Sigmoid colon (tissue), 7 donors: ENCODE measurements around the gene ELFN2. TPM values are rescaled to one million over a fixed set of nuclear protein-coding genes. Genes with fewer than 3 reads are reported as not detected.

Experiments used
- DNase-seq: peaks from one replicate; pipeline ENCODE4 v3.0.0-alpha.2; 2019
- H3K27ac ChIP-seq, 4 donors: fragments of 200-600 bp; sonication (generic); one replicate each; pipeline ENCODE4 v1.5.1; 2016 to 2019; ENCODE audit warnings: mild to moderate bottlenecking in 1 of 4
- H3K27me3 ChIP-seq, 3 donors: fragments of 200-600 bp; sonication (generic); one replicate each; pipeline ENCODE4 v1.5.1; 2019; ENCODE audit warnings: mild to moderate bottlenecking in 1 of 3
- H3K36me3 ChIP-seq, 4 donors: fragments of 200-600 bp; sonication (generic); one replicate each; pipeline ENCODE4 v1.5.1; 2016 to 2019
- H3K4me1 ChIP-seq, 4 donors: fragments of 200-600 bp; sonication (generic); one replicate each; pipeline ENCODE4 v1.5.1; 2017 to 2019
- H3K4me3 ChIP-seq, 4 donors: fragments of 200-600 bp; sonication (generic); one replicate each; pipeline ENCODE4 v1.5.1; 2017 to 2019; ENCODE audit warnings: mild to moderate bottlenecking in 2 of 4, moderate library complexity in 1 of 4
- H3K9me3 ChIP-seq, 4 donors: fragments of 200-600 bp in 3 of 4; sonication (generic) in 3 of 4; one replicate each; pipeline versions ENCODE4 v1.5.1 to v1.6.1; 2013 to 2019
- CTCF ChIP-seq, 4 experiments: fragments of 450-650 bp in 3 of 4; fragments of 200-600 bp in 1 of 4; IDR thresholded peaks; one replicate each; pipeline ENCODE4 v1.5.1; 2016 to 2019; ENCODE audit warnings: antibody characterized with exemption in 4 of 4, mild to moderate bottlenecking in 3 of 4, moderate library complexity in 2 of 4
- EP300 ChIP-seq, 4 donors: sonication (generic); formaldehyde crosslinking; IDR thresholded peaks; one replicate each; pipeline ENCODE4 v1.6.1; 2017; ENCODE audit warnings: antibody characterized with exemption in 4 of 4
- POLR2A ChIP-seq, 2 donors: fragments of 450-650 bp; IDR thresholded peaks; one replicate each; pipeline ENCODE4 v1.6.1; 2016; ENCODE audit warnings: antibody characterized with exemption in 2 of 2, mild to moderate bottlenecking in 2 of 2, moderate library complexity in 2 of 2
- POLR2AphosphoS5 ChIP-seq, 4 donors: sonication (generic); formaldehyde crosslinking; IDR thresholded peaks; one replicate each; pipeline ENCODE4 v1.6.1; 2017; ENCODE audit warnings: antibody characterized with exemption in 4 of 4
- WGBS, 2 donors: extraction: QIAGEN DNeasy Blood & Tissue Kit; methylation state at CpG; one replicate each; pipeline ENCODE4 v1.1.7; 2013; 5-methylcytosine and 5-hydroxymethylcytosine counted together
- intact Hi-C: fragments of 100-400 bp; cut with DNase I; formaldehyde crosslinking; loops from one replicate; pipeline ENCODE4 v1.15.1; 2023
- polyA plus RNA-seq, 3 donors: library from polyadenylated mRNA; stranded (reverse); fragments of 200-250 nt; gene quantifications; one replicate each; pipeline ENCODE4 v1.2.3, GENCODE V29; 2013
- total RNA-seq, 4 donors: library from RNA; depleted of rRNA; stranded (reverse); fragments of >200 nt; gene quantifications; one replicate each; pipeline ENCODE4 v1.1.0, GENCODE V29; 2016
- donor health status: healthy with polysubstance abuse.
- donor health status: Bipolar disorder and iron deficiency.
- donor health status: healthy.

ELFN2 gene
- total and polyA plus RNA-seq, 7 donors = under 0.01 to 0.55 (median 0.15) TPM; not detected in 3

- Histone ChIP-seq H3K27ac (no peak overlapping the region), H3K27me3 (peaks cover 11 to 78% (median 19%) of the 10 kb centered on the region in 3 donors), H3K36me3 (no peaks in the 10 kb centered on the region), H3K9me3 (no peaks in the 10 kb centered on the region), H3K4me3 (no peak overlapping the region), H3K4me1 (peaks cover 0 to 8% (median 7%) of the 10 kb centered on the region in 4 donors)
- TF ChIP-seq POLR2A (IDR thresholded peaks at IDR 0.05) (no peak), EP300 (IDR thresholded peaks at IDR 0.05) (no peak), POLR2AphosphoS5 (IDR thresholded peaks at IDR 0.05) (no peak), CTCF (IDR thresholded peaks at IDR 0.05) (no peak)
- intact Hi-C loops = no loop called here
- no peak for DNase-seq
- 78 to 88% methylated on average over 8 of the region's 8 CpGs for WGBS, 2 donors
Measured at GRCh38 chr22:37415210-37415609, 12.1 kb downstream of the ELFN2 start.

GRCh38 chr22:37414288-37414687 lies 13.0 kb downstream of the ELFN2 start:
- Histone ChIP-seq H3K9me3 (no peaks in the 10 kb centered on the region), H3K4me3 (no peak overlapping the region), H3K4me1 (no peaks in the 10 kb centered on the region), H3K27ac (no peak overlapping the region), H3K36me3 (no peaks in the 10 kb centered on the region), H3K27me3 (peaks cover 6 to 70% (median 9%) of the 10 kb centered on the region in 3 donors)
- DNase-seq = no peak
- intact Hi-C loops = no loop called here
- no peak for TF ChIP-seq EP300 (IDR thresholded peaks at IDR 0.05)
- no peak for TF ChIP-seq POLR2AphosphoS5 (IDR thresholded peaks at IDR 0.05)
- TF ChIP-seq CTCF (IDR thresholded peaks at IDR 0.05) = no peak
- no peak for TF ChIP-seq POLR2A (IDR thresholded peaks at IDR 0.05)
- WGBS, 2 donors = 78 to 93% methylated on average over 2 of the region's 2 CpGs

- 81 to 93% methylated on average over 4 of the region's 4 CpGs for WGBS, 2 donors
- Histone ChIP-seq H3K4me3 (no peak overlapping the region), H3K36me3 (no peaks in the 10 kb centered on the region), H3K4me1 (no peaks in the 10 kb centered on the region), H3K9me3 (no peaks in the 10 kb centered on the region), H3K27me3 (peaks cover 2 to 62% (median 3%) of the 10 kb centered on the region in 3 donors), H3K27ac (no peak overlapping the region)
- intact Hi-C loops = no loop called here
- DNase-seq = no peak
- no peak for TF ChIP-seq POLR2AphosphoS5 (IDR thresholded peaks at IDR 0.05)
- TF ChIP-seq POLR2A (IDR thresholded peaks at IDR 0.05) = no peak
- no peak for TF ChIP-seq EP300 (IDR thresholded peaks at IDR 0.05)
- TF ChIP-seq CTCF (IDR thresholded peaks at IDR 0.05) = no peak
Measured at GRCh38 chr22:37413546-37413945, 13.7 kb downstream of the ELFN2 start.

GRCh38 chr22:37412495-37413250 lies 14.6 kb downstream of the ELFN2 start:
- 55 to 66% methylated on average over 16 of the region's 16 CpGs for WGBS, 2 donors
- intact Hi-C loops = no loop called here
- Histone ChIP-seq H3K4me3 (no peak overlapping the region), H3K27me3 (peaks cover 0 to 57% (median 3%) of the 10 kb centered on the region in 3 donors), H3K4me1 (no peaks in the 10 kb centered on the region), H3K36me3 (no peaks in the 10 kb centered on the region), H3K9me3 (no peaks in the 10 kb centered on the region), H3K27ac (no peak overlapping the region)
- TF ChIP-seq EP300 (IDR thresholded peaks at IDR 0.05) (no peak), POLR2AphosphoS5 (IDR thresholded peaks at IDR 0.05) (no peak), POLR2A (IDR thresholded peaks at IDR 0.05) (no peak), CTCF (IDR thresholded peaks at IDR 0.05) (no peak)
- no peak for DNase-seq
